GM23248 (cell line): Measurements from ENCODE around the gene CSRNP3. TPM values are rescaled to one million over a fixed set of nuclear protein-coding genes. Genes with fewer than 3 reads are reported as not detected.

ENCODE experiments used
- DNase-seq: peaks from one replicate; pipeline ENCODE4 v3.0.0-alpha.2; 2015
- H2AFZ ChIP-seq: fragments of 200-600 bp; sonication (generic); 2 replicates; pipeline ENCODE4 v1.6.1; 2016; ENCODE audit warnings: antibody characterized with exemption
- H3F3A ChIP-seq: fragments of 200-600 bp; sonication (generic); 2 replicates; pipeline ENCODE4 v1.6.1; 2016; ENCODE audit warnings: mild to moderate bottlenecking, antibody characterized with exemption, mixed run types; ENCODE audit not compliant: insufficient read depth
- H3K27ac ChIP-seq: fragments of 200-600 bp; sonication (generic); 2 replicates; pipeline ENCODE4 v1.5.1; 2016; ENCODE audit warnings: mild to moderate bottlenecking
- H3K27me3 ChIP-seq: fragments of 200-600 bp; sonication (generic); replicated peaks from 2 replicates; pipeline ENCODE4 v1.6.1; 2016; ENCODE audit warnings: mild to moderate bottlenecking; ENCODE audit not compliant: insufficient read depth
- H3K36me3 ChIP-seq: fragments of 200-600 bp; sonication (generic); 2 replicates; pipeline ENCODE4 v1.6.1; 2016; ENCODE audit warnings: low read depth, mild to moderate bottlenecking
- H3K4me1 ChIP-seq: fragments of 200-600 bp; sonication (generic); 2 replicates; pipeline ENCODE4 v1.6.1; 2016; ENCODE audit warnings: mild to moderate bottlenecking; ENCODE audit not compliant: insufficient read depth
- H3K4me2 ChIP-seq: fragments of 200-600 bp; sonication (generic); one replicate; pipeline ENCODE4 v1.6.1; 2016; ENCODE audit warnings: mild to moderate bottlenecking; ENCODE audit not compliant: unreplicated experiment
- H3K4me3 ChIP-seq: fragments of 200-600 bp; sonication (generic); 2 replicates; pipeline ENCODE4 v1.5.1; 2016; ENCODE audit warnings: mild to moderate bottlenecking
- H3K79me2 ChIP-seq: fragments of 200-600 bp; sonication (generic); 2 replicates; pipeline ENCODE4 v1.6.1; 2016; ENCODE audit warnings: mild to moderate bottlenecking; ENCODE audit not compliant: insufficient read depth
- H3K9ac ChIP-seq: fragments of 200-600 bp; sonication (generic); 2 replicates; pipeline ENCODE4 v1.6.1; 2016; ENCODE audit warnings: mild to moderate bottlenecking
- H3K9me2 ChIP-seq: fragments of 200-600 bp; sonication (generic); 2 replicates; pipeline ENCODE4 v1.6.1; 2016; ENCODE audit warnings: mixed run types, mild to moderate bottlenecking, moderate library complexity; ENCODE audit not compliant: insufficient read depth
- H3K9me3 ChIP-seq: fragments of 200-600 bp; sonication (generic); one replicate; pipeline ENCODE4 v1.6.1; 2017; ENCODE audit warnings: low read depth
- H4K20me1 ChIP-seq: fragments of 200-600 bp; sonication (generic); 2 replicates; pipeline ENCODE4 v1.6.0; 2016; ENCODE audit not compliant: insufficient read depth
- EZH2 ChIP-seq: fragments of 200-600 bp; sonication (generic); IDR thresholded peaks from 2 replicates; pipeline ENCODE4 v1.6.1; 2018; ENCODE audit warnings: antibody characterized with exemption, mild to moderate bottlenecking; ENCODE audit not compliant: insufficient read depth, poor library complexity, severe bottlenecking
- EZH2phosphoT487 ChIP-seq: fragments of 200-600 bp; sonication (generic); IDR thresholded peaks from 2 replicates; pipeline ENCODE4 v1.6.1; 2018; ENCODE audit warnings: antibody characterized with exemption, moderate library complexity, mild to moderate bottlenecking, low read depth; ENCODE audit not compliant: insufficient read depth
- WGBS, 2 experiments: methylation state at CpG; one replicate each; pipeline ENCODE4 v1.1.6; 2015 to 2017; ENCODE audit warnings: low lambda C conversion rate in 2 of 2, low coverage in 1 of 2; ENCODE audit errors: missing lambda C conversion rate in 2 of 2; 5-methylcytosine and 5-hydroxymethylcytosine counted together
- in situ Hi-C: fragments of 300-500 bp; cut with MboI; formaldehyde crosslinking; loops from 2 replicates; pipeline ENCODE4 v1.15.0; 2020
- polyA plus RNA-seq: library from polyadenylated mRNA; unstranded; fragments of >200 nt; fragmentation: Nextera tagmentation; extraction: Ambion mirVana; gene quantifications from 2 replicates; pipeline ENCODE4 v1.2.1, GENCODE V29; 2016
- total RNA-seq: library from RNA; depleted of rRNA; stranded (reverse); fragments of >200 nt; shearing (Covaris generic); gene quantifications from 2 replicates; pipeline ENCODE4 v1.2.3, GENCODE V29; 2014

CSRNP3 gene
- total and polyA plus RNA-seq, 2 experiments from 2014 or later: 0.43 to 0.73 TPM

DNA sequence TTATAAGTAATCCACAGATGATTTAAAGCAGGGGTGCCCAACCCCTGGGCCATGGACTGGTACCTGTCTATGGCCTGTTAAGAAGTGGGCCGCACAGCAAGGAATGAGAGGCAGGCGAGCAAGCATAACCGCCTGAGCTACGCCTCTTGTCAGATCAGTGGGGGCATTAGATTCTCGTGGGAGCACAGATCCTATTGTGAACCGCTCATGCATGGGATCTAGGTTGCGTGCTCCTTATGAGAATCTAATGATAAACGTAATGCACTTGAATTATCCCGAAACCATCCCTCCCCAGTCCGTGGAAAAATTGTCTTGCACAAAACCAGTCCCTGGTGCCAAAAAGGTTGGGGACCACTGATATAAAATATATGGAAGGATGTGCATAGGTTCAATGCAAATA is 153.7 kb downstream of the CSRNP3 start:
- Histone ChIP-seq H3K9me2 (no peaks in the 10 kb centered on the region), H3F3A (peaks cover 16% of the 10 kb centered on the region; the same call in 1 of the 2 replicates), H3K9ac (no peak overlapping the region), H3K9me3 (no peaks in the 10 kb centered on the region), H3K4me2 (no peak overlapping the region), H3K4me1 (peaks cover 10% of the 10 kb centered on the region), H3K4me3 (no peak overlapping the region), H3K36me3 (no peaks in the 10 kb centered on the region), H3K27ac (no peak overlapping the region), H3K79me2 (no peaks in the 10 kb centered on the region), H4K20me1 (no peaks in the 10 kb centered on the region), H3K27me3 (no peaks in the 10 kb centered on the region), H2AFZ (no peak overlapping the region)
- DNase-seq: no peak
- in situ Hi-C loops: no loop called here
- TF ChIP-seq EZH2 (no peak), EZH2phosphoT487 (no peak)
- 93% methylated on average over 10 of the region's 10 CpGs for WGBS, 2 experiments

DNA sequence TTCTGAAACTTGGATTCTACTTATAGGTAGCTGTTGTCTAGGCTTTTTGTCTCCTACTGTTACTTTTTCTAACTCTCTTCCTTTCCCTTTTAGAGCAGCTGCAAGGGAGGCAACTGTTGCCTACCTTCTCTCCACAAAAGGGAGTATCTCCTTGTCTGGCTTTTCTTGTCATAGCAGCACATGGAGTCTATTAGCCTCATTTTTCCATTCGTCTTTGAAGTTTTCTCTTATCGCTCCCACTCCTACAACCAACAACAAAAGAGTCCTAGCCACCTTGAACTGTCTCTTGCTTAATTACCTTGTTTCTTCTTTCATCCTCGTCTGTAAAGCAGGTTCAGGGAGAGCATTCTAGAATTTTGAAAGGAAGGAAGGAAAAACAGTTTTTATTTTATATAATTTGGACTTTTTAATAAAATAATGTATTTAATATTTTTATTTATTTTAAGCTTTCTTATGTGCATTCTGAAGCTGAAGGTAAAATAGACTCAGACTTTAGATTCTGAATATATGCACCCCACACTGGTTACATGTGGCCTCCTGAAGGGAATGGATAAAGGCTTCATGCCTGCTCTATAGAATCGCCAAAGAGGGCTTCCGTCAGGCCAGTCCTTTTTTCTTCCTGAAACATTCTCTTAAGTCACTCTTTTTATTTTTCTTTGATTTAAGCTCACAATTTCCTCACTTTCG is 154.4 kb downstream of the CSRNP3 start:
- no peak overlapping the region for H3K4me2 ChIP-seq
- no peak for DNase-seq
- no peaks in the 10 kb centered on the region for H3K36me3 ChIP-seq
- WGBS, 2 experiments: 69 to 75% methylated on average over 6 of the region's 6 CpGs
- no peaks in the 10 kb centered on the region for H3K9me3 ChIP-seq
- no peak overlapping the region for H3K4me3 ChIP-seq
- H3K9me2 ChIP-seq: no peaks in the 10 kb centered on the region
- in situ Hi-C loops: no loop called here
- no peaks in the 10 kb centered on the region for H4K20me1 ChIP-seq
- H3K79me2 ChIP-seq: no peaks in the 10 kb centered on the region
- H2AFZ ChIP-seq: no peak overlapping the region
- no peak overlapping the region for H3K27ac ChIP-seq
- peaks cover 16% of the 10 kb centered on the region; the same call in 1 of the 2 replicates for H3F3A ChIP-seq
- no peaks in the 10 kb centered on the region for H3K27me3 ChIP-seq
- TF ChIP-seq EZH2 (no peak), EZH2phosphoT487 (no peak)
- peaks cover 10% of the 10 kb centered on the region for H3K4me1 ChIP-seq
- no peak overlapping the region for H3K9ac ChIP-seq

DNA sequence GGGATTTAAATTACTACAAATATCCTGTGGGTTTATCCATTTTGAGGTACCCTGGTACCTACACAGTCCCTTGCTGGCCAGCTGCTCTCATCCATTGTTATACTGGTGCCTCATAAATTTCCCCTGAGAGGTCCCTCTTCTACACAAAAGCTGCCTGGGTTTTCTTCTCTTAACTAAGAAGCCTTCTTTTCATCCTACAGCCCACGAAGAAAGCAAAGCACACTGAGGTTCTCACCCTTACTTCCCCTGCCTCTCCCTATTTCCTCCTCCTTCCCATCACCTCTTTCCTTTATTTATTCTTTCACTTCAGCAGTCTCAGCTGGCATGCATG is 154.9 kb downstream of the CSRNP3 start:
- Histone ChIP-seq H3K9ac (no peak overlapping the region), H3K79me2 (no peaks in the 10 kb centered on the region), H3F3A (peaks cover 16% of the 10 kb centered on the region; the same call in 1 of the 2 replicates), H4K20me1 (no peaks in the 10 kb centered on the region), H3K9me2 (no peaks in the 10 kb centered on the region), H3K9me3 (no peaks in the 10 kb centered on the region), H3K4me1 (peaks cover 10% of the 10 kb centered on the region), H3K4me2 (no peak overlapping the region), H3K4me3 (no peak overlapping the region), H3K27me3 (no peaks in the 10 kb centered on the region), H3K36me3 (no peaks in the 10 kb centered on the region), H3K27ac (no peak overlapping the region), H2AFZ (no peak overlapping the region)
- DNase-seq: no peak
- TF ChIP-seq EZH2 (no peak), EZH2phosphoT487 (no peak)
- in situ Hi-C loops: no loop called here
- WGBS, 2 experiments: 78 to 80% methylated on average over 1 of the region's 1 CpG

- in situ Hi-C loops: no loop called here
- H3K4me1 ChIP-seq: no peaks in the 10 kb centered on the region
- H3F3A ChIP-seq: 0 out of 2 replicates have a peak, but pooled peaks cover 1% of the 10 kb centered on the region
- no peak for TF ChIP-seq EZH2
- TF ChIP-seq EZH2phosphoT487: no peak
- no peaks in the 10 kb centered on the region for H4K20me1 ChIP-seq
- no peak overlapping the region for H3K4me2 ChIP-seq
- no peaks in the 10 kb centered on the region for H3K9me2 ChIP-seq
- H3K4me3 ChIP-seq: no peak overlapping the region
- no peak overlapping the region for H3K9ac ChIP-seq
- H3K9me3 ChIP-seq: no peaks in the 10 kb centered on the region
- no peaks in the 10 kb centered on the region for H3K36me3 ChIP-seq
- H2AFZ ChIP-seq: no peak overlapping the region
- whole genome bisulfite sequencing, 2 experiments: 86 to 88% methylated on average over 3 of the region's 3 CpGs
- peak; percentile 2 for DNase-seq
- H3K27me3 ChIP-seq: no peaks in the 10 kb centered on the region
- H3K79me2 ChIP-seq: no peaks in the 10 kb centered on the region
- no peak overlapping the region for H3K27ac ChIP-seq
Measured at GRCh38 chr2:165627470-165627869, 158.0 kb downstream of the CSRNP3 start.

GRCh38 chr2:165629776-165630175 is 160.3 kb downstream of the CSRNP3 start:
- H2AFZ ChIP-seq: no peak overlapping the region
- in situ Hi-C loops: no loop called here
- no peak overlapping the region for H3K4me2 ChIP-seq
- no peaks in the 10 kb centered on the region for H3K79me2 ChIP-seq
- no peaks in the 10 kb centered on the region for H3K36me3 ChIP-seq
- no peaks in the 10 kb centered on the region for H3K9me3 ChIP-seq
- H3K4me1 ChIP-seq: no peaks in the 10 kb centered on the region
- no peaks in the 10 kb centered on the region for H4K20me1 ChIP-seq
- TF ChIP-seq EZH2: no peak
- no peak for TF ChIP-seq EZH2phosphoT487
- H3K27me3 ChIP-seq: no peaks in the 10 kb centered on the region
- H3K27ac ChIP-seq: no peak overlapping the region
- H3K4me3 ChIP-seq: no peak overlapping the region
- H3K9ac ChIP-seq: no peak overlapping the region
- WGBS, 2 experiments: 74 to 89% methylated on average over 2 of the region's 2 CpGs
- no peaks in the 10 kb centered on the region for H3K9me2 ChIP-seq
- no peak for DNase-seq
- H3F3A ChIP-seq: no peaks in the 10 kb centered on the region
